Stimulated activated CD8-positive, alpha-beta memory T cell treated with anti-CD3 and anti-CD28 coated beads, Interleukin-12 subunit alpha, Interleukin-12 subunit beta, amount 100 ng/mL, for 24 hours (primary cell): ENCODE data around the gene PPHLN1.

Source experiments
- DNase-seq: peaks from one replicate; pipeline ENCODE4 v3.0.0-alpha.2; 2020; ENCODE audit errors: extremely low read depth

The PPHLN1 gene, protein sequence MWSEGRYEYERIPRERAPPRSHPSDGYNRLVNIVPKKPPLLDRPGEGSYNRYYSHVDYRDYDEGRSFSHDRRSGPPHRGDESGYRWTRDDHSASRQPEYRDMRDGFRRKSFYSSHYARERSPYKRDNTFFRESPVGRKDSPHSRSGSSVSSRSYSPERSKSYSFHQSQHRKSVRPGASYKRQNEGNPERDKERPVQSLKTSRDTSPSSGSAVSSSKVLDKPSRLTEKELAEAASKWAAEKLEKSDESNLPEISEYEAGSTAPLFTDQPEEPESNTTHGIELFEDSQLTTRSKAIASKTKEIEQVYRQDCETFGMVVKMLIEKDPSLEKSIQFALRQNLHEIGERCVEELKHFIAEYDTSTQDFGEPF

DNA sequence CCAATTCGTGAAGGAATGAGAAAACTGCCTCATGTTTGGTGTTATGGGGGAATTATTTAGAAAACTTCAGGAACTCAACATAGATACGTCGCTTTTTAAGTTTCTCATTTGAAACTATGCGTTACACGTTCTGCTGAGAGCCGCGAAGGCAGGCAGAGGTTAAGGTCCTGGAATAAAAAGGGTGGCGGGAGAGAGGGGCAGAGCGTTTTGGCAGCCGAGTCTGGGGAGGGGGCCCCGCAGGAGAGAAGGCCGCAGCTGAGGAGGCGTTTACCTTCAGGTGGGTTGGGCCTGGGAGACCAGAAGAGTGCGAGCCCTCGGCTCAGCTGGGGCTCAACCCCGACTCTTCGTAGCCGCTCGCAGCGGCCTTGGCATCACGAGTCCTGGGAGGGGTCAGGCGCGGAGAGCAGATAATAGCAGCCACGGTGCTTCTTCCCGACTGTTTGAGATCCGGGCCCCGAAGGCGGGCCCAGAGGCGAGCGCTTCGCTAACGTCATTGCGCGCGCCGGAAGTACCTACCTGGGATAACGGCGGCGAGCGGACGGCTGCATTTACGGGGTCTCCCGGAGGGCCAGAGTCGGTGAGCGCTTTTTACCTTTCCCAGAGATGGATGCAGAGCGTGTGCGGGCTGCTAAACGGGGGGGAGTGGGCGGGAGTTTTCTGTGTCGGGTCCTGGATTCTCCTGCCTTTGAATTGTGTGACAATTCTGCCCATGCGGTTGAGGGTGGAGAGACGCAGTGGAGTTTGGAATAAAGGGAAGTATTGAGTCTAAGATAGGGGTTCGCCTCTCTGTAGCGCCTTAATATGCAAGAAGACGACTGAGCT, at the start of gene PPHLN1, which contains the start of gene ZCRB1:
TSS of gene PPHLN1 (plus strand) at position 515 of the 822 bp plus-strand sequence. CDS start 9,736 bp downstream, outside the sequence.
TSS of gene ZCRB1 (minus strand) at position 442 of the 822 bp plus-strand sequence. CDS start 1,992 bp downstream, outside the sequence.
- DNase-seq, result peak; percentile 52

DNA sequence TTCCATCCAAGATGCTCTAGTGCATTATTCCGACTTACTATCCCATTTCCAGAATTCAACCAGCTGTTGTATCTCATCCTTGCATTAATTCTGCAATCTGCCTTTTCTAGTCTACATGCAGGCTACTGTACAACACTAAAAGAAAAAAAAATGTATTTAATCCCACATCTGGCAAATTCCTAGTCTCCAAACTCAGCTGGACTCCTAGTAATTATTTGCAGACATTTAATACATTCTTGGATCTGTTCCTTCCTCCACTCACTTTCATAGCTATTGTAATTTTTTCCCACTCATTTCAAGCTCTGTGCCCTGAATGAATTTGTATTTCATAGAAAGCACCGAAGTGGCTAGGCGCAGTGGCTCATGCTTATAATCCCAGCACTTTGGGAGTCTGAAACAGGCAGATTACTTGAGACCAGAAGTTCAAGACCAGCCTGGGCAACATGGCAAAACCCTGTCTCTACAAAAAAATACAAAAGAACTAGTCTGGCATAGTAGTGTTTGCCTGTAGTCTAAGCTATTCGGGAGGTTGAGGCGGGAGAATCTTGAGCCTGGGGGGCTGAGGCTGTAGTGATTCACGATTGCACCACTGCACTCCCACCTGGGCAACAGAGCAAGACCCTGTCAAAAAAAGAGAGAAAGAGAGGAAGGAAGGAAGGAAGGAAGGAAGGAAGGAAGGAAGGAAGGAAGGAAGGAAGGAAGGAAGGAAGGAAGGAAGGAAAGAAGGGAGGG, 48.4 kb upstream of the PPHLN1 start:
- no peak for DNase-seq

GRCh38 chr12:42278128-42278510, 47.8 kb upstream of the PPHLN1 start:
- DNase-seq, result no peak

DNA sequence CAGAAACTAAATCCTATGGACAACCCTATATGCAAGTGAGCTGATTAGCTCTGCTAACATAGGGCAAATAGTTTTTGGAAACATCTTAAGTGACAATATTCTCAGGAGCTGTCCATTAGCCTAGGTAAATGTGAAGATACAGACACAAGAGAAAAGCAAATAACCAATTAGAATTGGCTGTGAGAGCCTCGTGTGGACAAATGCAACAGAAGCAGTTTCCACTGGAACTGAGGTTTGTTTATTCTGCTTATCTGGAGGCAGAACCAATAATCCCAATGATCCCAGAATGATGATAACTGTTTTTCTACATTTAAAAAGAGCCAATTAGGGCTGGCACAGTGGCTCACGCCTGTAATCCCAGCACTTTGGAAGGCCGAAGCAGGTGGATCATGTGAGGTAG, 44.7 kb upstream of the PPHLN1 start:
- DNase-seq, result no peak

- no peak for DNase-seq
Observed at GRCh38 chr12:42281844-42282243, 44.1 kb upstream of the PPHLN1 start.

DNA sequence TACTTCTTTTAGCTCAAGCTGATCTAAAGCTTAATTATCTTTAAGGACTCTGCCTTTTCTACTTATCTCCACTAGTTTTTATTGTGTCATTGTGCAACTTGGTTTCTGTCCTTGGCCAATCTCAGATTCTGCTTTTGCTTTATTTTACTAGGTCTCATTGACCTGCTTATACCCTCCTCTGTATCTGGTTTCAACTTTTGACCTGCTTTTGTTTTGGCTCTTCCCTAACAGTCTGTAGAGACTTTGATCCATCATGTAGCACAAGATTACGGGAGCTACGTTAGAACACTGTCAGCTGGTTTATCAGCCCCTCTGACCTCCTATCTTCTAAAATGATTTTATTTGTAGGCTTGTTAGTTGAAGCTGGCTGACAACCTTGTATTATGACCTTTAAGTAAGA, 43.7 kb upstream of the PPHLN1 start:
- no peak for DNase-seq

GRCh38 chr12:42283739-42284138, 42.2 kb upstream of the PPHLN1 start:
- DNase-seq, result no peak

- DNase-seq, result no peak
Observed at GRCh38 chr12:42284157-42284556, 41.8 kb upstream of the PPHLN1 start.

GRCh38 chr12:42284876-42285275, 41.1 kb upstream of the PPHLN1 start:
- no peak for DNase-seq

DNA sequence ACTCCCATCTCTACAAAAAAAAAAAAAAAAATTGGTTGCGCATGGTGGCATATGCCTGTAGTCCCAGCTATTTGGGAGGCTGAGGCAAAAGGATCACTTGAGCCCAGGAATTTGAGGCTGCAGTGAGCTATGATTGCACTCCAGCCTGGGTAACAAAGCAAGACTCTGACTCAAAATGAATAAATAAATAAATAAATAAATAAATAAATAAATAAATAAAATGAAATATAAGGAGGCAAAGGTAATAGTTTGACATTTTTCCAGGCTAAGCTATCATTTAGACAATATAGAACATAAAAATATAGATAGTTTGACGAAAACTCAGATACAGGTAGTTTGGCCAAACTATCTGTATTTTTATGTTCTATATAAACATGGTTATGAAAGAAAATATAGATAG, 40.5 kb upstream of the PPHLN1 start:
- DNase-seq, result no peak

- no peak for DNase-seq
Observed at GRCh38 chr12:42286741-42287140, 39.2 kb upstream of the PPHLN1 start.

- no peak for DNase-seq
Observed at GRCh38 chr12:42288544-42288943, 37.4 kb upstream of the PPHLN1 start.

GRCh38 chr12:42291680-42292079, 34.3 kb upstream of the PPHLN1 start:
- no peak for DNase-seq

DNA sequence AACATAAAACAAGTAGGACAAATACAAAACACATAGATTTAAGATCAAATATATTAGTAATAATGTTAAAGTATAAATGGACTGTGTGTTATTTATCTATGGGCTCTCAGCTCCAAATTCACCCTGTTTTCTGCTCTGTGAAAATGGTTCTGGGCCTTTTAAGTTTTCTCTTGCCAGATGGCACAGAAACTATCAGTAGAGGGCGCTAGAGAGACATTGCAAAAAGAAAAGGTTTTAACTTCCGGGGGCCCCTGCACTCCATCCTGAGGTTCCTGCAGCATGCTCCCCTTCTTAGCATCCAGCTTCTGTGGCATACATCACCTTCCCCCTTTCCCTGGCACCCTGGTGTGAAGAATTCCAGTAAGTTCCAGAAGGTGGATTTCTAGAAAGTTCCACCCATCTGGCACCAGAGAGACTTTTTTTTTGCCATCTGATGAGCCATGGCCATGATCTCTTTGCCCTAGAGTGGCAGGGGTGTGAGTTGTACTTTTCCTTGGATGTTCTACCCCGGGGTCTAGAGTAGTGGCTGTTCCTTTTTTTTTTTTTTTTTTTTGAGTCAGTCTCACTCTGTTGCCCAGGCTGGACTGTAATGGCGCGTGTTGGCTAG, 29.4 kb upstream of the PPHLN1 start:
- DNase-seq, result no peak

DNA sequence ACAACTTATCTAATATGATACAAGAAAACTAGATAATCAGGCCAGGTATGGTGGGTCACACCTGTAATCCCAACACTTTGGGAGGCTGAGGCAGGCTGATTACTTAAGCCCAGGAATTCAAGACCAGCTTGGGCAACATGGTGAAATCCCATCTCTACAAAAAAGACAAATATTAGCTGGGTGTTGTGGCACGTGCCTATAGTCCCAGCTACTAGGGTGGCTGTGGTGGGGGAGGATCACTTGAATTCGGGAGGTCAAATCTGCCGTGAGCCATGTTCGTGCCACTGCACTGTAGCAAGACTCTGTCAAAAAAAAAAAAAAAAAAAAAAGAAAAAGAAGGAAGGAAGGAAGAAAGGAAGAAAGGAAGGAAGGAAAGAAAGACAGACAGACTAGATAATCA, 27.1 kb upstream of the PPHLN1 start:
- DNase-seq, result no peak

- peak; percentile 14 for DNase-seq
Observed at GRCh38 chr12:42299392-42300308, 26.3 kb upstream of the PPHLN1 start.

DNA sequence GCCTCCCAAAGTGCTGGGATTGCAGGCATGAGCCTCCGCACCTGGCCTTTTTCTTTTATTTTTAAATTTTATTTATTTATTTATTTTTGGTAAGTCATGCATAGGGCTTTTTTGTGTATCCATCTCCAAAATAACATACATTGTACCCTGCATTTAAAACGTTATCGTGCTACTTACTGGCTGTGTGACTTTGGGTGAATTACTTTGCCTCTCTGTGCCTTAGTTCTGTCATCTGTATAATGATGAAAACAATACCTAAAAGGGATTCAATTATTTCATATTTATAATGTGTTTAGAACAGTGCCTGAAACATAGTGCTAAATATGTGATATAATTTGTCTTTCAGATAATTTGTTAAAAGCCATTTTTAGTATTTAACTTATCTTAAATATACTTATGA, 19.7 kb upstream of the PPHLN1 start:
- no peak for DNase-seq

DNA sequence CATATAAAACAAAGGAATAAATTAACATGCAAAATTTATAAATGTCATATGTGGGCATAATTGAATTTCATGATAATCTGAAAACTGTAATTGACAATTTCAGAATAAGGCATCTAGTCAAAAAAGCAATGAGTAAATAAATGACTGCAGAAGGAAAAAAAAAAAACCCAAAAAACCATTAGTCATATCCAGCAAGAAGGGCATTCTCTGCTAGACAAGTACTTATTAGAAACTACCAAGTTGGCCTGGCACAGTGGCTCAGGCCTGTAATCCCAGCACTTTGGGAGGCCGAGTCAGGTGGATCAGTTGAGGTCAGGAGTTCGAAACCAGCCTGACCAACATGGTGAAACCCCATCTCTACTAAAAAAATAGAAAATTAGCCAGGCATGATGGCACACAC, 17.6 kb upstream of the PPHLN1 start:
- DNase-seq, result no peak

DNA sequence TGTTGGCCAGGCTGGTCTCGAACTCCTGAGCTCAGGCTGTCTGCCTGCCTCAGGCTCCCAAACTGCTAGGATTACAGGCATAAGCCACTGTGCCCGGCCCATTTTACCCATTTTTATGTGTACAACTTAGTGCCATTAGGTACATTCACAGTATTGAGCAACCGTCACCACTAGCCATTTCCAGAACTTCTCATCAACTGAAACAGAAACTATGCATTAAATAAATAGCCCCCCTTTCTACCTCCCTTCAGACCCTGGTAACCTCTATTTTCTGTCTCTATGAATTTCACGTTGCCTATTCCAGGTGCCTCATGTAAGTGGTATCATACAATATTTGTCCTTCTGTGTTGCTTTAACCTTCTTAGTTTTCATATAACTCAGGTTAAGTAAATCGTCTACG, 16.0 kb upstream of the PPHLN1 start:
- DNase-seq, result no peak

GRCh38 chr12:42315108-42315507, 10.9 kb upstream of the PPHLN1 start:
- no peak for DNase-seq

DNA sequence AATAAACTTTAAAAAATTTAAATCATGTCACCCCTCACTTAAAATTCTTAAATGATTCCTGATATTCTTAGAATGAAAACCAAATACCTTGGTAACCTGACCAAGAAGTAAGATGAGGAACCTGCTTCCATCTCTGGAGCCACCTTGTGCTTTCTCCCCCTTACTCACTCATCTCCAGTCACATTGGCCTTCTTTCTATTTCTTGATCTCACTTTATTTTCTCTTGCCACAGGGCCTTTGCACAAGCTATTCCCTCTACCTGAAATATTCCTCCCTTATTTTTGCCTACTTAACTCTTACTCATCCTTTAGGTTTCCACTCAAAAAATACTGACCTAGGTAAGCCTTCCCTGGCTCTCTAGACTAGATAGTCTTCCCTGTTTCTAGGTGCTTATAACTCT, 5.2 kb upstream of the PPHLN1 start:
- no peak for DNase-seq
